Left colon (tissue), 2 donors: ENCODE results near the gene OLA1. TPM values are rescaled to one million over a fixed set of nuclear protein-coding genes. Genes with fewer than 3 reads are reported as not detected.

Experiments used
- ATAC-seq: fragments of 200-7000 bp; cut with Tn5 transposase; one replicate; pipeline ENCODE4 v1.9.1; 2020; ENCODE audit warnings: mild to moderate bottlenecking, moderate library complexity
- DNase-seq, 2 donors: peaks; one replicate each; pipeline ENCODE4 v3.0.0-alpha.2; 2020
- intact Hi-C, 2 donors: fragments of 100-400 bp; cut with DNase I in 1 of 2; cut with micrococcal nuclease in 1 of 2; formaldehyde crosslinking; loops; one replicate each; pipeline versions ENCODE4 v1.11.2 to v1.14.0; 2022; cut with DNase I, micrococcal nuclease
- total RNA-seq, 2 donors: library from RNA; stranded (reverse); fragmentation: NEBNext Ultra II Directional; extraction: Animal tissue kit (Norgen Biotek cat#: 25700); gene quantifications; one replicate each; pipeline ENCODE4 v1.2.1, GENCODE V29; 2021
- donor health status: DM: no; HTN: no; CAD: no.
- donor health status: DM: yes; HTN: yes; CAD: no.

OLA1 gene
- total RNA-seq, 2 donors from 2014 or later: 59.2 to 67.2 TPM

- DNase-seq (no peak), ATAC-seq (no peak)
- intact Hi-C loops: no loop called here
Observed at GRCh38 chr2:174233771-174234275, 14.5 kb downstream of the OLA1 start.

- DNase-seq (no peak), ATAC-seq (no peak)
- intact Hi-C loops: no loop called here
Observed at GRCh38 chr2:174227748-174228147, 20.6 kb downstream of the OLA1 start.

GRCh38 chr2:174224665-174225288 is 23.6 kb downstream of the OLA1 start:
- DNase-seq: no peak
- ATAC-seq: no peak
- intact Hi-C loops: no loop called here

- DNase-seq: no peak
- intact Hi-C loops: no loop called here
Observed at GRCh38 chr2:174224125-174224524, 24.2 kb downstream of the OLA1 start.

GRCh38 chr2:174223388-174223787 is 24.9 kb downstream of the OLA1 start:
- DNase-seq: no peak
- no peak for ATAC-seq
- intact Hi-C loops: no loop called here

More at GRCh38 chr2:174224125-174224524, 24.2 kb downstream of the OLA1 start:
- ATAC-seq: no peak

GRCh38 chr2:174222154-174222553 is 26.2 kb downstream of the OLA1 start:
- DNase-seq (no peak), ATAC-seq (no peak)
- intact Hi-C loops: no loop called here

- intact Hi-C loops: no loop called here
- no peak for ATAC-seq
- DNase-seq: no peak
Observed at GRCh38 chr2:174219321-174219720, 29.0 kb downstream of the OLA1 start.

GRCh38 chr2:174218773-174219172 is 29.6 kb downstream of the OLA1 start:
- intact Hi-C loops: no loop called here
- ATAC-seq (no peak), DNase-seq (no peak)

- DNase-seq: no peak
- no peak for ATAC-seq
- intact Hi-C loops: no loop called here
Observed at GRCh38 chr2:174217869-174218268, 30.5 kb downstream of the OLA1 start.

GRCh38 chr2:174211954-174212353 is 36.4 kb downstream of the OLA1 start:
- no peak for DNase-seq
- no peak for ATAC-seq
- intact Hi-C loops: no loop called here

- no peak for DNase-seq
- intact Hi-C loops: no loop called here
- no peak for ATAC-seq
Observed at GRCh38 chr2:174210862-174211261, 37.5 kb downstream of the OLA1 start.

GRCh38 chr2:174209325-174209724 is 39.0 kb downstream of the OLA1 start:
- DNase-seq (no peak), ATAC-seq (no peak)
- intact Hi-C loops: no loop called here

GRCh38 chr2:174208026-174208425 is 40.3 kb downstream of the OLA1 start:
- intact Hi-C loops: no loop called here
- ATAC-seq (no peak), DNase-seq (no peak)

GRCh38 chr2:174205562-174205961 is 42.8 kb downstream of the OLA1 start:
- no peak for ATAC-seq
- no peak for DNase-seq
- intact Hi-C loops: no loop called here

GRCh38 chr2:174202188-174202587 is 46.1 kb downstream of the OLA1 start:
- DNase-seq (no peak), ATAC-seq (no peak)
- intact Hi-C loops: no loop called here

GRCh38 chr2:174198846-174199564 is 49.3 kb downstream of the OLA1 start:
- no peak for DNase-seq
- intact Hi-C loops: no loop called here
- ATAC-seq: no peak

GRCh38 chr2:174195253-174195652 is 53.1 kb downstream of the OLA1 start:
- no peak for ATAC-seq
- intact Hi-C loops: no loop called here

GRCh38 chr2:174193737-174194136 is 54.6 kb downstream of the OLA1 start:
- no peak for ATAC-seq
- intact Hi-C loops: no loop called here
- DNase-seq: no peak

More at GRCh38 chr2:174195253-174195652, 53.1 kb downstream of the OLA1 start:
- no peak for DNase-seq

GRCh38 chr2:174192664-174193063 is 55.7 kb downstream of the OLA1 start:
- DNase-seq (no peak), ATAC-seq (no peak)
- intact Hi-C loops: no loop called here

- intact Hi-C loops: no loop called here
Observed at GRCh38 chr2:174191342-174192074, 56.8 kb downstream of the OLA1 start.

More at GRCh38 chr2:174191342-174192074, 56.8 kb downstream of the OLA1 start:
- DNase-seq: no peak
- ATAC-seq: no peak
